ENCODE data around the gene LRRC58.

LRRC58 gene

DNA sequence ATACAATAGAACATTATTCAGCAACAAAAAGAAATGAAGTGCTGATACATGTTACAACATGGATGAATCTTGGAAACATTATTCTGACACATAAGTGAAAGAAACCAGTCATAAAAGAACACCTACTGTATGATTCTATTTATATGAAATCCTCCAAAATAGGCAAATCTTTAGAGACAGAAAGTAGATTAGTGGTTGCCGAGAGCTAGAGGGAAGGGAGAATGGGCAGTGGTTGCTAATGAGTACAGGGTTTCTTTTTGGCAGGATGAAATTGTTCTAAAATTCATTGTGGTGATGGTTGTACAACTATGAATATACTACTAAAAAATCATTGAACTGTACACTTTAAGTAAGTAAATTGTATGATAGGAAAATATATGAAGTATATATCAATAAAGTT lies 6.3 kb upstream of the LRRC58 start:
- intact Hi-C loops (cut with micrococcal nuclease), result loop anchor here (10.0 kb wide), 1 partner anchor 199 kb away; no protein-coding TSS in a partner anchor
- H3K27ac Mint-ChIP-seq, result no peak overlapping the region
- no peaks in the 10 kb centered on the region for H3K27me3 Mint-ChIP-seq
- no peaks in the 10 kb centered on the region for H3K4me1 Mint-ChIP-seq (ENCODE audit: low read depth)
- no peaks in the 10 kb centered on the region for H3K36me3 Mint-ChIP-seq (ENCODE audit: low read depth)
- no peaks in the 10 kb centered on the region for H3K9me3 Mint-ChIP-seq
- H3K4me3 Mint-ChIP-seq, result no peak overlapping the region

DNA sequence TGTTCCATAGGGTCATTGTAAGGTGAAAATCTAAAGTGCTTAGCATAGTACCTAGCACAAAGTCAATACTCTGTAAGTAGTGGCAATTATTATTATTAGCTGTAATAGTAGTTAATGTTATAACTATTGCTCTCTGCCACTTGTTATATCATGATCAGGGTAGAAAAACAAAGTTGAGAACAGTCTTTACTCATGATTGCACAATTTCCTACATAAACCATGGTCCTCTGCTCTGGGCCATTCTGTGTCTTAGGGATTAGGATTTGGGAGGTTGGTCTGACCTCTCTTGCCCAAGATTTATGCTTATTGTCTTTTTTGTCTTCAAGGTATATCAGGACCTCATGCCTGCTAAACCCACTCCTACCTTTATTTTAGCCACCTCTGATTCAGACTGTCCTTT lies 4.3 kb upstream of the LRRC58 start:
- no peaks in the 10 kb centered on the region for H3K9me3 Mint-ChIP-seq
- intact Hi-C loops (cut with micrococcal nuclease), result loop anchor here (10.0 kb wide), 1 partner anchor 201 kb away; no protein-coding TSS in a partner anchor
- peaks cover 10% of the 10 kb centered on the region for H3K36me3 Mint-ChIP-seq (ENCODE audit: low read depth)
- no peak overlapping the region for H3K27ac Mint-ChIP-seq
- H3K4me3 Mint-ChIP-seq, result no peak overlapping the region
- no peaks in the 10 kb centered on the region for H3K4me1 Mint-ChIP-seq (ENCODE audit: low read depth)
- no peaks in the 10 kb centered on the region for H3K27me3 Mint-ChIP-seq

DNA sequence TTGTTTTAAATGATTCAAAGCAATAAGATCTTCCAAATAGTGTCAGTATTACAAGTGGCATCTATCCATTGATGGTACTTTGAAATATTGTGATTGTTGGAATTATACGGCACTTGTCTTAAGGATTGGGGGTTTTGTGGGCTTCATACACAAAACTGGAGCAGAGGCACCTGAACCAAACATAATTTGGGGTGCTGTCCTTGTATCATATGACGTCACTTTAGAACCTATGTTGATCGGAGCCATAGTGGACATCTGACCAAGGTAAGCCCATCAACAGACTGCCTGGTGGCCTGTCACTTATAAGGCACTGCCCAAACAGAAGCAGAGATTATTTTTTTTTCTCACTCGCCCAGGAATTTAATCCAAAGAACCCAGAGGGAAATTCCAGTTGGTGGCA lies 2.9 kb upstream of the LRRC58 start:
- Mint-ChIP-seq H3K4me1 (ENCODE audit: low read depth) (peaks cover 10% of the 10 kb centered on the region), H3K36me3 (ENCODE audit: low read depth) (peaks cover 20% of the 10 kb centered on the region), H3K27ac (no peak overlapping the region), H3K9me3 (no peaks in the 10 kb centered on the region), H3K4me3 (no peak overlapping the region), H3K27me3 (no peaks in the 10 kb centered on the region)
- intact Hi-C loops (cut with micrococcal nuclease), result loop anchor here (10.0 kb wide), 1 partner anchor 203 kb away; no protein-coding TSS in a partner anchor

DNA sequence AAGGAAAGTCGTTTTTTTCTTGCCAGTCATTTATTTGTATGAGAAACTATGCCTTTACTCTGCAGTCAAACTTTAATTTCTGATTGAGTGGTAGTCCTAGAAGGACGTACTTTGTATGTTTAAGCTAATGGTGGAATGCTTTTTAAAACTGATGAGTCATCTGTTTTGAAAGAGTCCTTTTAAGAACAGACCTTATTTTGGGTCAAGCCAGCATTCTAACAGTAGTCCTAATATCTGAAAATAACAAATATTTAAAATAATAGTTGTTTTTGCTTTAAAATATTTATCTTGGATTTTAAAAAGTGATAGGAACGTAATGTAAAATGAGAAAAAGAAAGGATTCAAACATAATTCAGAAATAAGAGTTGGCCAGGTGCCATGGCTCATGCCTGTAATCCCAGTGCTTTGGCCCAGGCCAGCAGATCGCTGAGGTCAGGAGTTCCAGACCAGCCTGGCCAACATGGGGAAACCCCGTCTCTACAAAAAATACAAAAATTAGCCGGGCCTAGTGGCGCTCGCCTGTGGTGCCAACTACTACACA lies 1.3 kb upstream of the LRRC58 start:
- intact Hi-C loops (cut with micrococcal nuclease), result loop anchor here (10.0 kb wide), 1 partner anchor 204 kb away; no protein-coding TSS in a partner anchor
- peaks cover 33% of the 10 kb centered on the region for H3K36me3 Mint-ChIP-seq (ENCODE audit: low read depth)
- H3K27me3 Mint-ChIP-seq, result no peaks in the 10 kb centered on the region
- no peak overlapping the region for H3K4me3 Mint-ChIP-seq
- H3K4me1 Mint-ChIP-seq (ENCODE audit: low read depth), result peaks cover 24% of the 10 kb centered on the region
- H3K9me3 Mint-ChIP-seq, result no peaks in the 10 kb centered on the region
- no peak overlapping the region for H3K27ac Mint-ChIP-seq

DNA sequence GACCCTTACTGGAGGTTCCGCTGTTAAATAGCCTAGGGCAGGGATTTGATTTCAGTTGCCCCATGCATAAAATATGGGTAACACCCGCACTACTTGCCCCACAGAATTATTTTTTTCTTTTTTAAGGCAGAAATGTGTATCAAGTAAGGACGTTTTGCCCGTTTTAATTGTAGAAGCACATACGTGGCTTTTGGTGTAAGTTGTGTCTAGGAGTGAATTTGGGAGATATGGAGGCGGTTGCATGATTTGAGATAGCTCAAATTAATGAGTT lies 636 bp upstream of the LRRC58 start:
- H3K27me3 Mint-ChIP-seq, result no peaks in the 10 kb centered on the region

DNA sequence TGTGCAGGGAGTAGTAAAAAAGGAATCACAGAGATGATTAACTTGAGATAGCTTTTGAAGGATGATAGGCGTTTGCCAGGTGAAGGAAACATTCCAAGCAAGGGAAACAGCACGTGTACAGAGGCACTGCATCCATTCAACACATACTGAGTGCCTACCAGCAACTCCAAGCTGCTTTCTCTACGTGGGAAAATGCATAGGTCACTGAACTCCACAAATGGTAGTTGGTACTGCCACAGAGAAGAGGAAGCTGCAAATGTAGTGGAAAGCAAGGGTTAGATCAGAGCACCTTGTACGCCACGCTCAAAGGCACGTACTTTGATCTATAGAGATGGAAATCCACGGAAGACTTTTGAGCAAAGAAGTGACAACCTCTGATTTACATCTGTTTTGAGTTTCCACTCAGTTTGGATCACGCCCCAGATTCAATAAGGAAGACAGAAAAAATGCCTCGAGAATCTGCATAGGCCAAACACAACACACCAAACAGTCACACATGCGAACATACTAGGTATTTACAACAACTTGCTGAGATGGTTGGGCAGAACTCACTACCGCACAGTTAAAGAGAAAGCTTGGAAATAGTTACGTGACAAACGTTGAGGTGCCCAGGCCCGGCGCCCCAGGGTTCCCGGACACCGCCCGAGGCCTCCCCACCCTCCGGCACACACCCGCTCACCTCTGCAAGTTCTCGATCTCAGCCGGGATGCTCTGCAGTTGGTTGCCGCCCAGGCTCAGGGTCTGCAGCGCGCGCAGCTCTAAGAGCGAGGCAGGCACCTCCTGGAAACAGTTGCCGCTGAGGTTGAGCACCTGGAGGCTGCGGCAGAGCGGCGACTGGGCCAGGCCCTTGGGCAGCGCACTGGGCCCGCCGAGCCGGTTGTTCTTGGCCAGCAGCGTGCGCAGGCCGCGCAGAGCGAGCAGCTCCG lies 826 bp downstream of the LRRC58 start:
- intact Hi-C loops (cut with micrococcal nuclease), result loop anchor here (2.0 to 10.0 kb wide), 4 partner anchors 68 to 644 kb away; partner anchors contain the start of genes CFAP91 and GSK3B
- H3K27ac Mint-ChIP-seq, result peak overlapping the region; percentile 83
- H3K9me3 Mint-ChIP-seq, result no peaks in the 10 kb centered on the region
- H3K27me3 Mint-ChIP-seq, result no peaks in the 10 kb centered on the region
- H3K4me1 Mint-ChIP-seq (ENCODE audit: low read depth), result peaks cover 43% of the 10 kb centered on the region
- H3K4me3 Mint-ChIP-seq, result peak overlapping the region; percentile 79
- H3K36me3 Mint-ChIP-seq (ENCODE audit: low read depth), result peaks cover 43% of the 10 kb centered on the region

More for the DNA sequence above, 636 bp upstream of the LRRC58 start:
- Mint-ChIP-seq H3K36me3 (ENCODE audit: low read depth) (peaks cover 34% of the 10 kb centered on the region), H3K27ac (peak overlapping the region; percentile 83), H3K4me1 (ENCODE audit: low read depth) (peaks cover 30% of the 10 kb centered on the region), H3K4me3 (peak overlapping the region; percentile 79), H3K9me3 (no peaks in the 10 kb centered on the region)
- intact Hi-C loops (cut with micrococcal nuclease), result loop anchor here (2.0 to 10.0 kb wide), 5 partner anchors 67 to 645 kb away; partner anchors contain the start of genes CFAP91 and GSK3B

DNA sequence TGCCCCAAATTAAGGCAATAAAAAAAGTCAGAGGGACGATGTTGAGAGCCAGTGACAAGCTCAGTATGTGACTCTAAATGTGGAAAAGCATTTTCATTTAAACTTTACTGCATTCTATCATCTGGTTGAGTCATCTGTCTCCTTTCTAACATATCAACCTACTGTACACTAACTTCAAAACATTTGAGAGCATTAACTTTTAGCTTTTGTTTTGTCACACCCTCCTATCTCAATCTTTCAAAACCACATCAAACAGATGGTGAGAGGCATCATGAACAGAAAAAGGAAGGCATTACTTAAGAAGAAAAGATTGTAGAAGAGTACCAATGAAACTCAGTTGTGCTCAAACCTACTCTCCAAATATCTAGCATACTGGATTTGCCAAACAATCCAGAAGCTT lies 4.8 kb downstream of the LRRC58 start:
- Mint-ChIP-seq H3K27ac (no peak overlapping the region), H3K9me3 (peaks cover 8% of the 10 kb centered on the region), H3K4me1 (ENCODE audit: low read depth) (peaks cover 43% of the 10 kb centered on the region), H3K36me3 (ENCODE audit: low read depth) (peaks cover 71% of the 10 kb centered on the region), H3K27me3 (no peaks in the 10 kb centered on the region), H3K4me3 (no peak overlapping the region)
- intact Hi-C loops (cut with micrococcal nuclease), result loop anchor here (10.0 kb wide), 2 partner anchors 410 to 640 kb away; partner anchors contain the start of gene CFAP91

DNA sequence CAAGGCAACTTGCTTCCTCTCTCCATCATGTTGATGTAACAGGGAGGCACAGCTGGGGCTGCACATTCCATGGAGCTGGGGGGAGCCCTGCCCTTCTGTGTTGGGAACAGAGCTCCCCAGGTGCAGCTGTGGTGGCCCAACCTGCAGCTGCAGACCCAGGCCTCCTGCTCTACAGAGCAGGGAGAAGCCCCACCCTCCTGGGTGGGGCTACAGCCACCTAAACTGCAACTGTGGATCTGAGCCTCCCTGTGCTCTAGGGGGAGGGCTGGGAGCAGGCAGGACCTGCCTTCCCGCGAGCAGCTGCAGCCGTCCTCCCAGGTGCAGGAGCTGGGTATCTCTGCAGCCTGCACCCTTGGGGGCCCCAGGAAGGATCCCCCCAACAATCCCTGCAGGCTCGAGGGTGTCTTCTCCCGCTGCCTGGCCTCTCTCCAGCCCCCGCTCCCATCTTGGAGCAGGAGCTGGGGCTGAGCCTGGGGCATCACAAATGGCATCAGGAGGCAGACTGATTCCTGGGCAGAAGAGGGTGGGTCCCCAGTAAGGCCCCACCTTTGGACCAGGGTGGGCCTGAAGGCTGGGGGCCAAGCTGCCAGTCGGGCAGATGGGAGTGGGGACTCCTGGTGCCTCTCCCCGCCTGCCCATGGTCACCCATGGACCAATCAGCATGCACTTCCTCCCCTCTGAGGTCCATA lies 7.4 kb downstream of the LRRC58 start:
- Mint-ChIP-seq H3K27ac (no peak overlapping the region), H3K27me3 (no peaks in the 10 kb centered on the region), H3K4me1 (ENCODE audit: low read depth) (peaks cover 47% of the 10 kb centered on the region), H3K4me3 (no peak overlapping the region), H3K36me3 (ENCODE audit: low read depth) (peaks cover 61% of the 10 kb centered on the region), H3K9me3 (peaks cover 8% of the 10 kb centered on the region)
- intact Hi-C loops (cut with micrococcal nuclease), result loop anchor here (10.0 kb wide), 2 partner anchors 413 to 637 kb away; partner anchors contain the start of gene CFAP91

DNA sequence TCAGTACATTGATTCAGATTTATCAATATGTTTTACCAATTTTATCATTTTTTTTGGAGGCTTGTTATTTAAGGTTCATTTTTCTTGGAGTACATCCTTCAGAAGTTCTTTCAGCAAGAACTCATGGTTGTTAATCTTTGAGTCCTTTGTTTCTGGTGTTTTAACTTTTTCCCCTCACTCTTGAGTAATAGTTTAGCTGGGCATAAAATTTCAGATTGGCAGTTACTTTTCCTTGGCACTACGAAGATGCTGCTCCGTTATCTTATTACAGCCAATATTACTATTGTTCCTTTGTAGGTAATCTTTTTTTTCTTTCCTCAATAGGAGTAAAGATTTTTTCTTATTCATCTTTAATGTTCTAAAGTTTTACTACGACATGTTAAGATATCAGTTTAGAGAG lies 9.8 kb downstream of the LRRC58 start:
- peaks cover 25% of the 10 kb centered on the region for H3K4me1 Mint-ChIP-seq (ENCODE audit: low read depth)
- no peak overlapping the region for H3K27ac Mint-ChIP-seq
- no peak overlapping the region for H3K4me3 Mint-ChIP-seq
- H3K9me3 Mint-ChIP-seq, result peaks cover 8% of the 10 kb centered on the region
- intact Hi-C loops (cut with micrococcal nuclease), result no loop called here
- peaks cover 57% of the 10 kb centered on the region for H3K36me3 Mint-ChIP-seq (ENCODE audit: low read depth)
- no peaks in the 10 kb centered on the region for H3K27me3 Mint-ChIP-seq

DNA sequence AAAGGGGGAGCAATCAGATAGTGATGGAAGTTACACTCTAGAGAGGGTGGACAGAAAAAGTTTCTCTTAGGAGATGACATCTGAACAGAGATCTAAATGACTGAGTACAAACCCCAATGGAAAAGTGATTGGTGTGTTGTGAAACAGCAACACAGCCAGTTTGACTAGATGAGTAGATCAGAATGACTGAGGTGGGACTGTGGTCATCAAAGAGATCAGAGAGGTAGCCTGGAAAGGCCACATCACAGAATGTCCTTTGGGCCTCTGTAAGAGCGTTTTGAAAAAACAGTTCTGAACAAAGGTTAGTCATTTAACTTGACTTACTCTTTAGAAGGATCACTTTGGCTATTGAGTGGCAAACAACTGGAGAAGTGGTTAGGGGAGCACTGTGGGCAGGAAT lies 10.6 kb downstream of the LRRC58 start:
- H3K27me3 Mint-ChIP-seq, result no peaks in the 10 kb centered on the region
- intact Hi-C loops (cut with micrococcal nuclease), result no loop called here
- peaks cover 56% of the 10 kb centered on the region for H3K36me3 Mint-ChIP-seq (ENCODE audit: low read depth)
- H3K27ac Mint-ChIP-seq, result no peak overlapping the region
- H3K4me3 Mint-ChIP-seq, result no peak overlapping the region
- H3K4me1 Mint-ChIP-seq (ENCODE audit: low read depth), result peaks cover 16% of the 10 kb centered on the region
- peaks cover 8% of the 10 kb centered on the region for H3K9me3 Mint-ChIP-seq

DNA sequence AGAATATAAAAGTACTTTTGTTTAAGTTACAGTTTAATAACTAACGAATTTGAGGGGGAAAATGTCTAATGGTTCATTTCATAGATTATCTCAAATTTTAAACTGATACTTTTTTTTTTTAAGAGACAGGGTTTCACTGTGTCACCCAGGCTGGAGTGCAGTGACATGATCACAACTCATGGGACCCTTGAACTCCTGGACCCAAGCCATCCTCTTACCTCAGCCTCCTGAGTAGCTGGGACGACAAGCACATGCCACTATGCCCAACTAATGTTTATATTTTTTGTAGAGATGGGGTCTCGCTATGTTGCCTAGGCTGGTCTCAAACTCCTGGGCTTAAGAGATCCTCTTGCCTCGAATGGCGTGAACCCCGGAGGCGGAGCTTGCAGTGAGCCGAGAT lies 16.5 kb downstream of the LRRC58 start:
- Mint-ChIP-seq H3K4me1 (ENCODE audit: low read depth) (peaks cover 9% of the 10 kb centered on the region), H3K4me3 (no peak overlapping the region), H3K9me3 (no peaks in the 10 kb centered on the region), H3K27me3 (no peaks in the 10 kb centered on the region), H3K36me3 (ENCODE audit: low read depth) (peaks cover 46% of the 10 kb centered on the region), H3K27ac (no peak overlapping the region)
- intact Hi-C loops (cut with micrococcal nuclease), result no loop called here

DNA sequence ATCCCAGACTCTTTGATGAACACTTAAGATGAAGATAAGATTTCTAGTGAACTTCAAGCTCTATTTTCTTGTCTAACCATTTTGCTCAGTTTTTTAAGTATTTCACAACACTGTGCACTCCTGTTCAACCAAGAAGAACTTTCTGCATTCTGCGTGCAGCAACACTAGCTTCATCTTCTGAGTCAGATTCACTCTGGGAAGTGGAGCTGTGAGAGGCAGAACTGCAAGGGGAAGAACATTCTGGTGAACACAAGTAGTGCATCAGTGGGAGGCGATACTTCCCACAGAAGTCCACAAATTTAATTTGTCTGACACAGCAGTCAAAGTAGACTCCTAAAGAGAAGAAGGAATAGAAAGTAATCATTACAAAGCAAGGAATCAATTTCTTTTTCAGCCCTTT lies 18.1 kb downstream of the LRRC58 start:
- Mint-ChIP-seq H3K9me3 (no peaks in the 10 kb centered on the region), H3K27me3 (no peaks in the 10 kb centered on the region), H3K4me1 (ENCODE audit: low read depth) (peaks cover 6% of the 10 kb centered on the region), H3K27ac (no peak overlapping the region), H3K36me3 (ENCODE audit: low read depth) (peaks cover 50% of the 10 kb centered on the region), H3K4me3 (no peak overlapping the region)
- intact Hi-C loops (cut with micrococcal nuclease), result no loop called here

DNA sequence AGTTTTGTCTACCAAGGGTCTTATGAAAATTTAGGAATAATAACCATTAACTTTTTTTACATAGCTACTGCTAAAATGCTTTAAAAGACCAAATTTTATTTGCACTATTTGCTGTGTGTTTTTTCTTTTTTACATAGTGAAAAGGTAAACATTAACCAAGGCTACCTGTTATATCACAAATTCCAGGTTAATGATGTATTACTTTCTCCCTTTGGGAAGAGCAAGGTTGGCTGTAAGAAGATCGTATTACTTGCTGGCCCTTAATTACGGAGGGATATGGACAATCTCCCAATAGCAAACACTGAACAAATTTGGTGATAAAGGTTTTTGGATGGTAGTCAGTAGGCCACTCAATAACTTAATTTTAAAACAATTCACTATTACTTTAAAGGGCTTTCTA lies 22.4 kb downstream of the LRRC58 start:
- Mint-ChIP-seq H3K4me1 (ENCODE audit: low read depth) (peaks cover 15% of the 10 kb centered on the region), H3K36me3 (ENCODE audit: low read depth) (peaks cover 53% of the 10 kb centered on the region), H3K4me3 (no peak overlapping the region), H3K27me3 (no peaks in the 10 kb centered on the region), H3K27ac (no peak overlapping the region), H3K9me3 (no peaks in the 10 kb centered on the region)
- intact Hi-C loops (cut with micrococcal nuclease), result loop anchor here (10.0 kb wide), 1 partner anchor 432 kb away; no protein-coding TSS in a partner anchor

DNA sequence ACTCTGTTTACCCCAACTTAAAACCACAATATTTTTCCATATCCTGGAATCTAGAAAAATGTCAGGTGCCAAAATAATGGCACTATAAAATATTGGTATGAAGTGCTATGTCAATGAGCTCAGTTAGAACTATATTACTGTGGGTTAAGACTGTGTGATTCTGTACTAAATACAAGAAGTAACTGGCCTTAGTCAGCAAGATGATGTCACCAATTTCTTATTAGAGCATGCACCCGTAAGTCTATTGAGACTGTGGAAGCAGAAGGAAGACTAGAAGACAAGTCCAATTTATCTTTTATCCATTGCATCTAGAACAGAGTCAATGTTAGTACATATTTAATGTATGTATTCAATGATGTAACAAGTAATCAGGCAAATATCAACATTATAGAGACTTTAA lies 25.0 kb downstream of the LRRC58 start:
- intact Hi-C loops (cut with micrococcal nuclease), result loop anchor here (10.0 kb wide), 1 partner anchor 429 kb away; no protein-coding TSS in a partner anchor
- H3K27ac Mint-ChIP-seq, result no peak overlapping the region
- peaks cover 42% of the 10 kb centered on the region for H3K36me3 Mint-ChIP-seq (ENCODE audit: low read depth)
- no peak overlapping the region for H3K4me3 Mint-ChIP-seq
- H3K27me3 Mint-ChIP-seq, result no peaks in the 10 kb centered on the region
- peaks cover 7% of the 10 kb centered on the region for H3K9me3 Mint-ChIP-seq
- peaks cover 9% of the 10 kb centered on the region for H3K4me1 Mint-ChIP-seq (ENCODE audit: low read depth)
